ENCODE data around the gene KCNH5. TPM values are rescaled to one million over a fixed set of nuclear protein-coding genes. Genes with fewer than 3 reads are reported as not detected.
A peak's percentile ranks its signal among the peaks of the same experiment; 100 is the strongest.

The KCNH5 gene
- total and polyA plus RNA-seq, 2 of the 13 experiments (the other 11 are each of a cell fraction or from before 2014, with no cell fraction given): not detected

GRCh38 chr14:62696331-62696924 lies 348.8 kb downstream of the KCNH5 start (continued):
- TF ChIP-seq ARID5B (CRISPR knock-in tag; IDR thresholded peaks at IDR 0.05) (peak; percentile 82), ZNF414 (CRISPR knock-in tag; IDR thresholded peaks at IDR 0.05) (no peak), ZKSCAN5 (CRISPR knock-in tag; IDR thresholded peaks at IDR 0.05) (no peak), FLYWCH1 (CRISPR knock-in tag; IDR thresholded peaks at IDR 0.05) (no peak), BCL6 (CRISPR knock-in tag; IDR thresholded peaks at IDR 0.05) (0 out of 2 replicates have a peak, but pooled peaks have one; percentile 23), FOXA3 (CRISPR knock-in tag; IDR thresholded peaks at IDR 0.05) (peak; percentile 29; the same call in 1 of the 2 replicates), ZNF710 (CRISPR knock-in tag; IDR thresholded peaks at IDR 0.05; ENCODE audit: borderline replicate concordance) (peak; percentile 29; the same call in 1 of the 2 replicates), ZNF235 (CRISPR knock-in tag; IDR thresholded peaks at IDR 0.05; ENCODE audit: borderline replicate concordance) (no peak), HHEX (CRISPR knock-in tag; IDR thresholded peaks at IDR 0.05) (no peak), SAP130 (CRISPR knock-in tag; IDR thresholded peaks at IDR 0.05; ENCODE audit: low read depth) (0 out of 2 replicates have a peak, but pooled peaks have one; percentile 14), HNF4A (CRISPR knock-in tag; IDR thresholded peaks at IDR 0.05) (peak; percentile 79), HMG20A (CRISPR knock-in tag; IDR thresholded peaks at IDR 0.05; ENCODE audit: borderline replicate concordance) (peak; percentile 72), GATAD2A (CRISPR knock-in tag; IDR thresholded peaks at IDR 0.05) (peak; percentile 75), ZXDC (CRISPR knock-in tag; IDR thresholded peaks at IDR 0.05) (no peak), FOSL2 (CRISPR knock-in tag; IDR thresholded peaks at IDR 0.05) (peak; percentile 18; the same call in 1 of the 2 replicates), ZNF501 (CRISPR knock-in tag; IDR thresholded peaks at IDR 0.05) (no peak), ZNF296 (CRISPR knock-in tag; conservative IDR thresholded peaks at IDR 0.05) (no peak), NR2F6 (IDR thresholded peaks at IDR 0.05) (peak; percentile 58), NR2F6 (CRISPR knock-in tag; IDR thresholded peaks at IDR 0.05) (peak; percentile 66), CEBPG (CRISPR knock-in tag; IDR thresholded peaks at IDR 0.05) (peak; percentile 38; the same call in 1 of the 2 replicates), ZNF598 (CRISPR knock-in tag; IDR thresholded peaks at IDR 0.05; ENCODE audit: borderline replicate concordance) (no peak)
